SU-DHL-6 (cell line): ENCODE results near the gene KIF1A.

Experiments used
- H2AFZ ChIP-seq: fragments of 200-600 bp; sonication (generic); 2 replicates; pipeline ENCODE4 v1.6.1; 2014; ENCODE audit warnings: low read depth, mild to moderate bottlenecking, moderate library complexity, mixed read lengths, antibody characterized with exemption, low read length; ENCODE audit not compliant: severe bottlenecking
- H3F3A ChIP-seq: fragments of 200-600 bp; shearing (Covaris generic); 2 replicates; pipeline ENCODE4 v1.6.0; 2016; ENCODE audit warnings: antibody characterized with exemption, mild to moderate bottlenecking; ENCODE audit not compliant: insufficient read depth
- H3K27ac ChIP-seq: fragments of 200-600 bp; sonication (generic); 2 replicates; pipeline ENCODE4 v1.5.1; 2016; ENCODE audit warnings: low read depth, mild to moderate bottlenecking, low read length, moderate library complexity, mixed read lengths
- H3K27me3 ChIP-seq: fragments of 200-600 bp; sonication (generic), shearing (Covaris generic); 2 replicates; pipeline ENCODE4 v1.6.0; 2014; ENCODE audit warnings: mild to moderate bottlenecking, low read length
- H3K36me3 ChIP-seq: fragments of 200-600 bp; sonication (generic); 2 replicates; pipeline ENCODE4 v1.6.1; 2014; ENCODE audit warnings: mild to moderate bottlenecking, low read length, mixed read lengths
- H3K4me2 ChIP-seq: fragments of 300-600, 200-600 bp; shearing (Covaris generic), sonication (generic); 2 replicates; pipeline ENCODE4 v1.6.0; 2014; ENCODE audit warnings: low read length, low read depth, mild to moderate bottlenecking; ENCODE audit not compliant: poor library complexity, severe bottlenecking
- H3K4me3 ChIP-seq: fragments of 200-600 bp; sonication (generic); 2 replicates; pipeline ENCODE4 v1.5.1; 2014; ENCODE audit warnings: antibody characterized with exemption, low read length, mild to moderate bottlenecking, mixed read lengths; ENCODE audit not compliant: insufficient read depth, poor library complexity, severe bottlenecking
- H3K79me2 ChIP-seq: fragments of 200-600 bp; sonication (generic); 2 replicates; pipeline ENCODE4 v1.6.1; 2014; ENCODE audit warnings: mild to moderate bottlenecking, low read length, moderate library complexity; ENCODE audit not compliant: insufficient read depth
- H3K9ac ChIP-seq: fragments of 200-600 bp; sonication (generic); 2 replicates; pipeline ENCODE4 v1.7.0; 2014; ENCODE audit warnings: mild to moderate bottlenecking, low read length
- H3K9me2 ChIP-seq: fragments of 200-600 bp; sonication (generic); replicated peaks from 2 replicates; pipeline ENCODE4 v1.6.1; 2014; ENCODE audit warnings: low read length; ENCODE audit not compliant: insufficient read depth
- H3K9me3 ChIP-seq: fragments of 200-600 bp; sonication (generic); 2 replicates; pipeline ENCODE4 v1.6.1; 2014; ENCODE audit warnings: low read length, mixed read lengths; ENCODE audit not compliant: insufficient read depth
- H4K20me1 ChIP-seq: fragments of 200-600 bp; sonication (generic); 2 replicates; pipeline ENCODE4 v1.6.1; 2014; ENCODE audit warnings: low read depth, mild to moderate bottlenecking, antibody characterized with exemption, low read length, moderate library complexity, mixed read lengths
- EZH2phosphoT487 ChIP-seq: fragments of 200-600 bp; sonication (generic), shearing (Covaris generic); conservative IDR thresholded peaks from 2 replicates; pipeline ENCODE4 v1.6.1; 2018; ENCODE audit warnings: mild to moderate bottlenecking, antibody characterized with exemption, low read length, moderate library complexity, mixed read lengths
- TF ChIP-seq, protein P1 (sequence below): fragments of 200-600 bp; sonication (generic); IDR thresholded peaks from one replicate; pipeline ENCODE4 v1.5.1; 2017; ENCODE audit warnings: antibody characterized with exemption, mild to moderate bottlenecking, low read length, moderate library complexity; ENCODE audit not compliant: insufficient read depth, poor library complexity, severe bottlenecking

KIF1A gene

DNA sequence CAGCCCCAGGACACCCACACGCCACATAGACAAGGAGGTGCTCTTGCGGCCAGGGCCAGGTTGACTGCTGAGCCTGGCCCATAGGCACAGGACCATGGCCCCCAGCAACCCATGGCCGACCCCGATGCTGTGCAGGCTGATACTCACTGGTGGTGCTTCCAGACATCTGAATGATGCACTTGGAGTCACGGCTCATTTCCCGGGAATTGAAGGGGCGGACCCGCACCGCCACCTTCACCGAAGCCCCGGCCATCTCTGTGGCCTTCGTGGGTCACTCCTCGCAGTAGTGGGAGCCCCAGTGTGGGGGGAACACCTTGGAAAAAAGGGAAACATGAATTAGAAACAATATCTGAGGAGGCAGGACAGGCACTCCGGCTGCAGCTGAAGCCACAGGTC, 22.5 kb downstream of the KIF1A start:
- TF ChIP-seq, protein P1, sequence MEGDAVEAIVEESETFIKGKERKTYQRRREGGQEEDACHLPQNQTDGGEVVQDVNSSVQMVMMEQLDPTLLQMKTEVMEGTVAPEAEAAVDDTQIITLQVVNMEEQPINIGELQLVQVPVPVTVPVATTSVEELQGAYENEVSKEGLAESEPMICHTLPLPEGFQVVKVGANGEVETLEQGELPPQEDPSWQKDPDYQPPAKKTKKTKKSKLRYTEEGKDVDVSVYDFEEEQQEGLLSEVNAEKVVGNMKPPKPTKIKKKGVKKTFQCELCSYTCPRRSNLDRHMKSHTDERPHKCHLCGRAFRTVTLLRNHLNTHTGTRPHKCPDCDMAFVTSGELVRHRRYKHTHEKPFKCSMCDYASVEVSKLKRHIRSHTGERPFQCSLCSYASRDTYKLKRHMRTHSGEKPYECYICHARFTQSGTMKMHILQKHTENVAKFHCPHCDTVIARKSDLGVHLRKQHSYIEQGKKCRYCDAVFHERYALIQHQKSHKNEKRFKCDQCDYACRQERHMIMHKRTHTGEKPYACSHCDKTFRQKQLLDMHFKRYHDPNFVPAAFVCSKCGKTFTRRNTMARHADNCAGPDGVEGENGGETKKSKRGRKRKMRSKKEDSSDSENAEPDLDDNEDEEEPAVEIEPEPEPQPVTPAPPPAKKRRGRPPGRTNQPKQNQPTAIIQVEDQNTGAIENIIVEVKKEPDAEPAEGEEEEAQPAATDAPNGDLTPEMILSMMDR = no peak
- no peak for TF ChIP-seq EZH2phosphoT487
- H3K4me3 ChIP-seq = no peak overlapping the region
- no peak overlapping the region for H3K27ac ChIP-seq
- no peaks in the 10 kb centered on the region for H3K9me3 ChIP-seq
- H3K9ac ChIP-seq = no peak overlapping the region
- H3K36me3 ChIP-seq = no peaks in the 10 kb centered on the region
- no peaks in the 10 kb centered on the region for H4K20me1 ChIP-seq
- no peaks in the 10 kb centered on the region for H3K9me2 ChIP-seq
- H3K79me2 ChIP-seq = no peaks in the 10 kb centered on the region
- H3F3A ChIP-seq = no peaks in the 10 kb centered on the region
- H2AFZ ChIP-seq = no peak overlapping the region
- H3K27me3 ChIP-seq = no peaks in the 10 kb centered on the region
- no peak overlapping the region for H3K4me2 ChIP-seq

DNA sequence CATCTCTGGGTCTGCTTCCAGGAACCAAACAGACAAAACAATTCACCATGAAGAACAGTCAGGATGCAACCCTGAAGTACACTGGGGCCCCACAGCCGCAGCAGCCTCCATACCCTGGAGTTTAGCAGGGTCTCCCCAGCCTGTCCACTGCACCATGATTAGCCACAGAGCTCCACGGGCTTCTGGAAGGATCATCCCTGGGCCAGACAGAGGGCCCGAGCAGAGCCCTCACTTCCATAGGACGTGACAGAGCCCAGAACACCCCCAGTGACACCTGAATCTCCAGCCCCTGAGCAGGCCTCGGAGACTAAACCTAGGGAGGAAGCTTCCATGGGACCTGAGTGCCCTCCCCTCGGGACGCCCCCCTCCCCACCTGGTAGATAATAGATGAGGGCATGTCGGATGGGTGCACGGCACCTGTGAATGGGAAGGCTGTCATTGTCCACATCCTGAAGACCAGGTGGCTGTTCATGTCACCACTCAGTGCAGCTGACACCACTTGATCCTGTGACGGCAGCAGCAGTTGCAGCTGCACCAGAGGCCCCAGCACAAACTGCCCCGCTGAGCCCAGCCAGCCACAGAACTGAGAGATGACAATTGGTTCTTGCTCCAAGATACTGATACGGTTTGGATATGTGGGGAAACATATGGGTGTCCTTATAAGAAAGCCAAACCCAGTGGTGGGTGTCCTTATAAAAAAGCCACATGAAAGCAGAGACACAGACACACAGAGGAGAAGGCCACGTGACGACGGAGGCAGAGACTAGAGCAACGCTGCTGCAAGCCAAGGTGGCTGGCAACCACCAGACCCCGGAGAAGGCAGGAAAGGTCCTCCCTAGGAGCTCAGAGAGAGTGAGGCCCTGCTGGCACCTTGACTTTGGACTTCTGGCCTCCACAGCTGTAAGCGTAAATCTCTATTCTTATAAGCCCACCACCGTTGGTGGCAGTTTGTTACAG, 23.2 kb downstream of the KIF1A start:
- H3K27me3 ChIP-seq = no peaks in the 10 kb centered on the region
- no peak overlapping the region for H3K4me2 ChIP-seq
- H3K9me3 ChIP-seq = no peaks in the 10 kb centered on the region
- H3F3A ChIP-seq = no peaks in the 10 kb centered on the region
- H3K36me3 ChIP-seq = no peaks in the 10 kb centered on the region
- TF ChIP-seq, protein P1 = no peak
- TF ChIP-seq EZH2phosphoT487 = no peak
- H3K27ac ChIP-seq = no peak overlapping the region
- H4K20me1 ChIP-seq = no peaks in the 10 kb centered on the region
- no peaks in the 10 kb centered on the region for H3K9me2 ChIP-seq
- no peaks in the 10 kb centered on the region for H3K79me2 ChIP-seq
- H3K4me3 ChIP-seq = no peak overlapping the region
- no peak overlapping the region for H3K9ac ChIP-seq
- H2AFZ ChIP-seq = no peak overlapping the region

DNA sequence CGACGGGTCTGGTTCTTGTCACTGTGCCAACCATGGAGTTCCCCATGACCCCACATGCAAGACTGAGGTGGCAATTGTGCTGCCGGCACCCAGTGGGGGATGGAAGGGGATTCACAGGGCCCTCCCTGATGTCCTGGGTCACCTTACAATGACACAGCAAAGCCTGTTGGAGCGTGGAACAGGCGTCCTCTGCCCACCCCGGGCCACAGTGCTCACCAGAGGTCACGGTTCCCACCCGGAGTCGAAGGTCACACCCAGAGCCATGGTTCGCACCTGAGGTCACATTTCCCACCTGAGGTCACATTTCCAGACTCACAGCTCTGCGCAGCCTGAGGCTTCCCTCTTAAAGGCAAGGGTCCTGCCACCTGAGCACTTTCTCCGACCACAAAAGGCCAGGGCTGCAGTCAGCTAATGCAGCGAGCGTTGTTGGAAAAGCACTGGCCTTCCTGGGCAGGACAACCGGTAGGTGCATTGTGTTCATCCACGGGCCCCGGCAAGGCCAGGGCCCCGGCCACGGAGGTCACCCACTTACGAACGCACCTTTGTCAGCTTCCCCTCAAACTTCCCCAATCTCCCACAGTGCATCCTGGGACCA, 24.0 kb downstream of the KIF1A start:
- no peaks in the 10 kb centered on the region for H3K27me3 ChIP-seq

More for the DNA sequence above, 24.0 kb downstream of the KIF1A start:
- Histone ChIP-seq H3K4me2 (no peak overlapping the region), H3K4me3 (no peak overlapping the region), H3K9me2 (no peaks in the 10 kb centered on the region), H3K9ac (no peak overlapping the region), H3K27ac (no peak overlapping the region), H3K36me3 (no peaks in the 10 kb centered on the region), H4K20me1 (no peaks in the 10 kb centered on the region), H2AFZ (no peak overlapping the region), H3K79me2 (no peaks in the 10 kb centered on the region), H3K9me3 (no peaks in the 10 kb centered on the region), H3F3A (no peaks in the 10 kb centered on the region)
- TF ChIP-seq EZH2phosphoT487 = no peak
- TF ChIP-seq, protein P1 = no peak
